Stimulated activated naive B cell treated with anti-CD40 and anti-IgM and Interleukin-4, amounts not matched to agents 10 μg/mL and 1 μg/mL and 100 μg/mL, for 72 hours (primary cell): ENCODE results near the gene SELENOS.

Experiments
- ATAC-seq, 2 donors: fragments of 150-1000 bp; cut with Tn5 transposase; replicated peaks; 2 replicates each; pipeline ENCODE4 v1.10.0; 2021; ENCODE audit warnings: moderate library complexity in 1 of 2
- DNase-seq: peaks from one replicate; pipeline ENCODE4 v3.0.0; 2021
- H3K27ac Mint-ChIP-seq: one replicate; pipeline ENCODE4 v1.8.0; 2022; ENCODE audit warnings: mild to moderate bottlenecking, mixed read lengths
- H3K27me3 Mint-ChIP-seq, 2 donors: one replicate each; pipeline ENCODE4 v1.8.0; 2022; ENCODE audit warnings: mixed read lengths in 2 of 2
- H3K36me3 Mint-ChIP-seq, 2 donors: one replicate each; pipeline ENCODE4 v1.8.0; 2022; ENCODE audit warnings: mixed read lengths in 2 of 2, mild to moderate bottlenecking in 1 of 2
- H3K4me1 Mint-ChIP-seq, 2 donors: one replicate each; pipeline ENCODE4 v1.8.0; 2022; ENCODE audit warnings: mixed read lengths in 2 of 2, mild to moderate bottlenecking in 1 of 2
- H3K4me3 Mint-ChIP-seq, 2 donors: one replicate each; pipeline ENCODE4 v1.8.0; 2022; ENCODE audit warnings: mild to moderate bottlenecking in 2 of 2, mixed read lengths in 2 of 2, moderate library complexity in 1 of 2
- H3K9me3 Mint-ChIP-seq, 2 donors: one replicate each; pipeline ENCODE4 v1.8.0; 2022; ENCODE audit warnings: mixed read lengths in 2 of 2, mild to moderate bottlenecking in 1 of 2

SELENOS gene

DNA sequence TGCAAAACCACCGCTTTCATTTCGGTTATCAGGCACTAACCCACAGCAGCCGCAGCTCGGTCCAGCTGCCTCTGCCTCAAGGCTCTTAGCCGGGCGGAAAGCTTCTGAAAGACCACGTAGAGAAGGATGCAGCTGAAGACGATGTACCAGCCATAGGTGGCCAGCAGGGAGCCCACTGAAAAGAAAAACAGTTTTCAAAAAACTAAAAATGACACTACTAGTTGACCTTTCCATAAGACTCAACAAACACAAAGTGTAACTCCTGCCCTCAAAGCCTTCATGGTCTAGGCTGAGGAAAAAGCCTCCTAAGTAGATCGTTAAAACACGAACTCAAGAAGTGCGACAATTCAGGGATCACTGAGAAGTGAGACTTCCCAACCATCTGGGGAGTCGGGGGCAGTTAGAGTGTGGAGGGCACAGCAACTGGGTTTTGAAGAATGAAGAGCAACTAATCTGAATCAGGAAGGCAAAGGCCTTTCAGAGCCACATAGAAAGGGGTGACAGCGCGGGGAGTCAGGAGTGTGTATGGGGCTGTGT, 716 bp downstream of the SELENOS start:
- Mint-ChIP-seq H3K36me3 (peaks cover 28 to 40% of the 10 kb centered on the region in 2 donors), H3K4me1 (peaks cover 6 to 15% of the 10 kb centered on the region in 2 donors), H3K9me3 (no peaks in the 10 kb centered on the region), H3K4me3 (peak overlapping the region; percentile 94 to 98), H3K27ac (peak overlapping the region; percentile 85), H3K27me3 (no peaks in the 10 kb centered on the region)
- DNase-seq: no peak
- ATAC-seq: peak; percentile 41 to 49

DNA sequence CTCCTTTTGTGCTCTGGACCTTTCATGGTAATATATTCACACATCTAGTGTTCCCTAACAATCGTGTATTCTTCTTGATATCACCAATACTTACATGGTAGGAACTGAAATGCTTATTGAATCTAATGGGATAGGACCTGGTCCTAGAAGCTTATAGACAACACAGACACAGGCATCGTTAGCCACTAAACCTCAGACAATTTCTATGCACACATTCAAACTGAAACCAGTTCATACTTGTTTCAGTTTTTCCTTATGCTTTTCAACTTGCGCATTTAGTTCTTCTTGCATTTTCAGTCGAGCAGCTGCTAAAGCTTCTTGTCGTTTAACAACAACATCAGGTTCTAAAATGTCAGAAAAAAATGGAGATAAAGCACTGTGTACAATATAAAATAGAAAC, 2.3 kb downstream of the SELENOS start:
- ATAC-seq (no peak), DNase-seq (no peak)
- no peak overlapping the region for H3K27ac Mint-ChIP-seq
- no peaks in the 10 kb centered on the region for H3K9me3 Mint-ChIP-seq
- H3K36me3 Mint-ChIP-seq: peaks cover 29 to 41% of the 10 kb centered on the region in 2 donors
- peaks cover 6 to 15% of the 10 kb centered on the region in 2 donors for H3K4me1 Mint-ChIP-seq
- no peak overlapping the region for H3K4me3 Mint-ChIP-seq
- H3K27me3 Mint-ChIP-seq: no peaks in the 10 kb centered on the region

DNA sequence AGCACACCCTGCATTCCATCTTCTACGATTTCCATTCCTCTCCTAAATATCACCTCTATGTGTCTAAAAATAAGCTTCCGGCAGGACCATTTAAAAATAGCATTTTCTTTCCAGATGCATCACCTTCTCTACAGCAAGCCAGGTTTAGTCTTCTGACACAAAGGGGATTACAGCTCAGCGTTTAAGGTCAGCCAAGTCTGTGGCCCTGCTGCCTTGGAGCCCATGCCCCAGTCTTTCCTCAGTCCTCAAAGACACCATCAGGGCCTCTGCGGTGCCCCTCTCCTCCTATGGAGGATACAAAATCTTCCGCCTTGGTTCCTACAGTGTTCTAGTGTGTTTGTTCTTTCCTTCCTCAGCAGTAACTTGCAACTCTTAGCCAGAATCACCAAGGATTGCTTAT, 3.8 kb downstream of the SELENOS start:
- no peak for ATAC-seq
- H3K4me1 Mint-ChIP-seq: peaks cover 6 to 15% of the 10 kb centered on the region in 2 donors
- no peak overlapping the region for H3K4me3 Mint-ChIP-seq
- H3K36me3 Mint-ChIP-seq: peaks cover 34 to 50% of the 10 kb centered on the region in 2 donors
- H3K27ac Mint-ChIP-seq: no peak overlapping the region
- no peaks in the 10 kb centered on the region for H3K27me3 Mint-ChIP-seq
- no peak for DNase-seq
- no peaks in the 10 kb centered on the region for H3K9me3 Mint-ChIP-seq

DNA sequence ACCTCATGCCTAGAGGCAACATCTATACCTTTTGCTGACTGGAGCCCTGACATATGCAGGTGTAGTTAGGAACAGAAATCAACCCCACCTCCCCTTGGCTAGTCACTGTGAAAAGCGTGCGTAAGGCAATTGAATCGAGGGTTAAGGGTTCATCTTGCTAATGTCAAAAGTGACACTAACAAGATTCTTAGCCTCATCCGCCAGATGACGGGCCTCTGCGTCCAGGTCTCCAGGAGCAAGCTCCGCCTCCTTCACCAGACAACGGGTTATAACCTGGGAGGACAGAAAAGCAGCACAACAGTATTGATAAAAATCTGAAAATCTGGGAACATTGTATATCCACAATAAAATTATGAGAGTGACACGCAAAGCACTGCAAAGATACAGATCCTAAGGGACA, 4.7 kb downstream of the SELENOS start:
- no peaks in the 10 kb centered on the region for H3K9me3 Mint-ChIP-seq

DNA sequence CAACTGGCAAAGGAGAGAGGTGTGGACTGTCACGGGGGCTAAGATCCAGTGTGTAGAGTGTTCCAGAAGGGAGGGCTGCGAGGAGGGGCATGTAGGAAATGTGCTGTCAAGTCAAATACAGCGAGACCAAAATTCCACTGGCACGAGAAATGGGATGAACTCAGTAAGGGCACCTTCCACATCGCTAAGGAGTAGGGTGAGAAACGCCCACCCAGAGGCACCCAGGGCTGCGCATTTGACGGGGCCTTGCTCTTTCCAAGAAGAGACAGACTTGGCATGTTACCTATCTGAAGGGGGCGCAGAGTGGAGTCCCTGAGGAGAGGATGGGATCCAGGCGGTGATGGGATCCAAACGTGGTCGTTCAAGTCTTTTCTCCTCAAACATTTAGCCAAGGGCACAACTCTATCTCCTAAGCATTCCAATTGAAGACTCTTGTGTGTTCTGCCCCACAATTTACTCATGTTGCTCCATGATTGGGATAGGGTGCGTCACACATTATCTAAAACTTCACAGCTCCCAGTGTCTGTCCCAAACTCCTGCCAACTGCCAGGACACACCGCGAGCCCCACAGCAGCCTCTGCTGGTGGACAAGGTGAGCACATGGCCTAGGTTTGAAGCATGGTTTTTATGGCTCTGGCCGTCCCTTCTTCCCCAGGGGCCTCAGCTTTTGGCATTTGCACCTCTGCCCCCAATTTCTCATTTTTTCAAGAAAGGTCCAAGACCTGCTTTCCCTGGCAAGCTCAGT, 7.6 kb downstream of the SELENOS start:
- Mint-ChIP-seq H3K27ac (no peak overlapping the region), H3K4me1 (no peaks in the 10 kb centered on the region), H3K9me3 (no peaks in the 10 kb centered on the region), H3K4me3 (no peak overlapping the region), H3K36me3 (peaks cover 31 to 46% of the 10 kb centered on the region in 2 donors), H3K27me3 (no peaks in the 10 kb centered on the region)
- ATAC-seq: no peak
- DNase-seq: no peak

More for the DNA sequence above, 4.7 kb downstream of the SELENOS start:
- Mint-ChIP-seq H3K4me3 (no peak overlapping the region), H3K27ac (no peak overlapping the region), H3K4me1 (peaks cover 2 to 12% of the 10 kb centered on the region in 2 donors), H3K27me3 (no peaks in the 10 kb centered on the region), H3K36me3 (peaks cover 34 to 50% of the 10 kb centered on the region in 2 donors)
- ATAC-seq (no peak), DNase-seq (no peak)

DNA sequence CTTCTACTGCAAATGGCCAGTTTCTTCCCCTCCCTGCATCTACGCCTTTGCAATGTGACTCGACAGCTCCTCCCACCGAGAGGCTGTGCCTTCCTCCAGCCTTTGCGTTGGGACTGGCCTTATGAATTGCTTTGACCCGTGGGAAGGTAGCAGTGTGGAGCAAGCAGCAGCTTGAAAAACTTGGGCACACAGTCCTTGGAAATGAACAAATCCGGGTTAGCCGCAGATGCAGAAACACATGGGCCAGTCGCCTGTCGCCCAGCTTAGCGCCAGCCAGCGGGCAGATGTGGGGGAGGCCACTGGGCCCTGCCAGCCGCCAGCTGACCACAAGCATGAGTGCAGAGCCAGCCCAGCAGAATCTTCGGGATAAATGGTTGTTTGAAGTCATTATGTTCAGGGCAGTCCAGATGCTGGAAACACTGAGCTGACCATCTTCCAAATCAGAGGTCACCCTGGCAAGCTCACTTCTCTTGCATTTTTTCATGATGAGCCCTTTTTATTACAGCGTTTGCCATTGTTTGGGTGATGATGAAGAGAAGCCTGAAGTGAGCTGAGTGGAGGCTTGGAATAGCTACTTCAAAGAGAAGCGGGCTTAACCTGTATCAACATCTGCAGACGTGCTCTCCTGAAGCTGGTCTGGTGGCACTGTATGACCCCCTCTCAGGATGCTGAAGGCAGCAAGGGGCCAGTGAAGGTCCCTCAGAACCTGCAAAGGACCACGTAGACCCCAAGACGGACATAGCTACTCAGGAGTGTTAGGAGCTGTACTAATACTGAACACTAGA, 9.8 kb downstream of the SELENOS start:
- peaks cover 18 to 28% of the 10 kb centered on the region in 2 donors for H3K36me3 Mint-ChIP-seq
- ATAC-seq (no peak), DNase-seq (no peak)
- H3K4me3 Mint-ChIP-seq: no peak overlapping the region
- peaks cover 0 to 3% of the 10 kb centered on the region in 2 donors for H3K4me1 Mint-ChIP-seq
- H3K27me3 Mint-ChIP-seq: peaks cover 0 to 3% of the 10 kb centered on the region in 2 donors
- no peak overlapping the region for H3K27ac Mint-ChIP-seq
- no peaks in the 10 kb centered on the region for H3K9me3 Mint-ChIP-seq

DNA sequence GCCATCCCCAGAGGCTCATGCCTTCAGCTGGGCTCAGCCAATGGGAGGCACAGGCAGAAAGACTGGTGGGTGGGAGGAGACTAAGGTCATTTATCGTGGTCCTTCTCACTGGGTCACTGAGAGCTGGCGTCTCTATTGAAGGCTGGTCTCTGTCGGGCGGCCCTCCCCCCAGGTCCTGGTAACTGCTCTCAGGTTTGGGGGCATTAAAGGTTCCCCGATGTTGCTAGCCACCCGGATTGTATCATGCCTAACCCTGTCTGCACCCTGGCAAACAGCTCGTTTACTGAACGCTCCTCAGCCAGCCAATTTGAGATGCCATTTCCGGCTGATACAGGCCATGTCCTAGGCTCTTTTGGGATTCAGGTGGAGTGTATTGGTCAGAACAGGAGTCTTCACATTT, 10.5 kb downstream of the SELENOS start:
- H3K4me1 Mint-ChIP-seq: peaks cover 0 to 3% of the 10 kb centered on the region in 2 donors
- ATAC-seq (no peak), DNase-seq (no peak)
- no peaks in the 10 kb centered on the region for H3K9me3 Mint-ChIP-seq
- H3K4me3 Mint-ChIP-seq: no peak overlapping the region
- H3K27me3 Mint-ChIP-seq: peaks cover 3 to 5% of the 10 kb centered on the region in 2 donors
- no peak overlapping the region for H3K27ac Mint-ChIP-seq
- peaks cover 14 to 26% of the 10 kb centered on the region in 2 donors for H3K36me3 Mint-ChIP-seq

DNA sequence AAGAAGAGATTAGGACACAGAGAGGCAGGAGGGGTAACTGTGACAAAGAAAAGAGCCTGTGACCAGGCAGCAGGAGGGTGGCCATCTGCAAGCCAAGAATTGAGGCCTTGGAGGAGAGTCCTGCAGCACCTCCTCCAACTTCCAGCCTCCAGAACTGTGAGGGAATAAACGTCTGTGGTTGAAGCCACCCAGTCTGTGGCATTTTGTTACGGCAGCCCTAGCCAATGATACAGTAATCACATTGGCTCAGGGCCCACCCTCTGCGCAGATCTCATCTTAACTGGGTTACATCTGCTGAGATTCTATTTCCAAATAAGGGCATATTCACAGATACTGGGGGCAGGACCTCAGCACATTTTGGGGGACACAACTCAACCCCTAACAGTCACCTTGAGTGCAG, 11.3 kb downstream of the SELENOS start:
- Mint-ChIP-seq H3K27ac (no peak overlapping the region), H3K36me3 (peaks cover 13 to 20% of the 10 kb centered on the region in 2 donors), H3K27me3 (peaks cover 3 to 5% of the 10 kb centered on the region in 2 donors), H3K4me1 (peaks cover 0 to 3% of the 10 kb centered on the region in 2 donors), H3K9me3 (no peaks in the 10 kb centered on the region), H3K4me3 (no peak overlapping the region)
- ATAC-seq (no peak), DNase-seq (no peak)

DNA sequence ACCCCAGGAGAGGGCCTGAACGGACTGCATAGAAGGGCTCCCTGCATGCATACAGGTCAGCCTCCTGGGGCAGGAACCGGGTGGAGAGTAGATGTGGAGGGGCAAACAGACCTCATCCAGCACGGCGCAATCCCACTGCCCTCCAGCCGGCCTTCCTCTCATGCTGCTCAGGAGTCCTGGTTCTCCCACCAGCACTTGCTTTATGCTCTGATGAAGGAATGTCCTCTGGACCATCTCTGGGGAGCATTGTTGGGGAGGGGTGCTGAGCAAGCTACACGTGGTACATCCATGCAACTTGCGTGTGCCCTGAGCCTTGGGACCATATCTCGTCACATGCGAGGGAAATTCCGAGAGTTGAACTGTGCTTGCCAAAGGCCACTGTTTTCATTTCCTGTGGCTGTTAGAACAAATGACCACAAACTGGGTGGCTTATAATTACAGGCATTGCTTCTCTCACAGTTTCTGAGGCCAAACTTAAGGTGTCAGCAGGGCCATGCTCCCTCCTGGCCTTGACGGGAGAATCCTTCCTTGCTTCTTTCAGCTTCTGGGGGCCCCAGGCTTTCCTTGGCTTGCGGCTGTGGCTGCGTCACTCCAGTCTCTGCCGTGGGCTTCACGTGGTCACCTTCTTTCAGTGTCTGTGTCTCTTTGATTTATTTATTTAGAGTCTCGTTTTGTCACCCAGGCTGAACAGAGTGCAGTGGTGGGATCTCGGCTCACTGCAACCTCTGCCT, 12.2 kb downstream of the SELENOS start:
- H3K9me3 Mint-ChIP-seq: no peaks in the 10 kb centered on the region
- no peak for ATAC-seq
- H3K4me3 Mint-ChIP-seq: no peak overlapping the region
- H3K4me1 Mint-ChIP-seq: peaks cover 0 to 3% of the 10 kb centered on the region in 2 donors
- H3K27me3 Mint-ChIP-seq: peaks cover 3 to 5% of the 10 kb centered on the region in 2 donors
- H3K27ac Mint-ChIP-seq: no peak overlapping the region
- H3K36me3 Mint-ChIP-seq: peaks cover 6 to 13% of the 10 kb centered on the region in 2 donors
- DNase-seq: no peak

DNA sequence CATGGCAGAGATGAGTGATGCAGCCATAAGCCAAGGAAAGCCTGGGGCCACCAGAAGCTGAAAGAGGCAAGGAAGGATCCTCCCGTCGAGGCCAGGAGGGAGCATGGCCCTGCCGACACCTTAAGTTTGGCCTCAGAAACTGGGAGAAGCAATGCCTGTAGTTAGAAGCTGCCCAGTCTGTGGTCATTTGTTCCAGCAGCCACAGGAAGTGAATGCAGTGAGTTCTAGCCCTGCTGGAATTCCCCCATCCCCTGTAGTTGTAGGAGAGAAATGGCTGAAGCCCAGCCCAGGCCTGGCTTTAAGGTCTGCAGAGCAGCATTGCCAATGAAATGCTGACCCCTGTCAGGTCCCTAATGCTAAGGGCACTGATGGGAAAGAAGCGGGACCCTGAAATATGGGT, 13.3 kb downstream of the SELENOS start:
- H3K27ac Mint-ChIP-seq: no peak overlapping the region
- peaks cover 3 to 5% of the 10 kb centered on the region in 2 donors for H3K27me3 Mint-ChIP-seq
- peak in 1 of 2 donors; percentile 53 for ATAC-seq
- H3K9me3 Mint-ChIP-seq: no peaks in the 10 kb centered on the region
- peaks cover under 1 to 2% of the 10 kb centered on the region in 2 donors for H3K36me3 Mint-ChIP-seq
- H3K4me3 Mint-ChIP-seq: no peak overlapping the region
- DNase-seq: no peak
- peaks cover 0 to 3% of the 10 kb centered on the region in 2 donors for H3K4me1 Mint-ChIP-seq

DNA sequence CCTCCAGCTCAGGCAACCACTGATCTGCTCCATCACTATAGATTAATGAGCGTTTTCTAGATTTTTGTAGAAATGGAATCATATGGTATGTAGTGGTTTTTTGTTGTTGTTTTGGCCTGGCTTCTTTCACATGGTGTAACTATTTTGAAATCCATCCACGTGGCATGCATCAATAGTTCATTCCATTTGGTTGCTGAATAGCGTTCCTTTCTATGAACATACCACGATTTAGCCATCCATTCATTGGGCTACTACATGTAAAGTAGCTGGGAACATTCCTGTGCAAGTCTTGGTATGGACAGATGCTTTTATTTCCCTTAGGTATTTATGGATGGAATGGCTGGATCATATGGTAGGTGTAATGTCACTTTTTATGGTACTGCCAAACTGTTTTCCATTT, 14.7 kb downstream of the SELENOS start:
- Mint-ChIP-seq H3K36me3 (no peaks in the 10 kb centered on the region), H3K27me3 (peaks cover 3 to 5% of the 10 kb centered on the region in 2 donors), H3K27ac (no peak overlapping the region), H3K4me1 (peaks cover 3 to 7% of the 10 kb centered on the region in 2 donors), H3K9me3 (no peaks in the 10 kb centered on the region), H3K4me3 (no peak overlapping the region)
- ATAC-seq: no peak
- no peak for DNase-seq

DNA sequence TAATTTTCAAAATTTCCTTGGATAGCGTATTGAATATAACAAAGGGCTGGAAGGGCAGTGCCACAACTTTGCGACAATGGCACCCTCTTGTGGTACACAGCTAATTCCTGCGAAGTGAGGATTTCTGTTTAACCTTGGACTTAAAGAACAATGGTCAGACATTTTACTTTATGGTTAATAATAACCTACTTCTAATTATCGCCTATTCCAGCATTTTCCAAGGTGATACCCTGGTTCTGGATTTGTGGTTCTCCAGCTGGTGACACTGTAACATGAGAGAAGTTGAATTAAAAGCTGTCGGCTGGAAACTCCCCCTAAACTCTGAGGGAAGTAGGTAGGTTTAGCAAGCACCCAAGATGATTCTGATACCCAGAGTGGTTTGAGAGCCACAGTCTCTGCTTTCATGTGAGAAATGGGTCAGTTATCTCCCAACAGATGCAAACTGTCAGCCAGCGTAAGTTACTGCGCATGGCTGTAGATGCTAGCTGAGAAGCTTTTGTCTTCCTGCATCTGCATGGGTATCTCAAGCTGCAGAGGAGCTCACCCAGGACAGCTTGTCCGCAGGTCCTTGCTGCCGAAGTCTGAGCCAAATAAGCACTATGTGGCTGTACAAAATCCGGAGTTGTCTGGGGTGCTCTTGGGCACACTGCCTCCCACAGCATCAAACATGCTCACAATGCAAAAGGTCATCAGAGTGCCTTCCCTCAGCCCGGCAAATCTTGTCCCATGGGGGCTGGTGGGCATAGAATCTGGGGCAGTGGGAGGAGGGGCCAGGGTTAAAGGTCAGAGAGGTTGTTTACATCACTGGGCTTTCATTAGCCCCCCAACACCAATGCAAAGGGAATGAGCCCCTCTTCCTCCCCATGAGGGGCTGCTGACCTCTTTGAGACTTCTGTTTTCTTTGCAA, 18.8 kb downstream of the SELENOS start:
- ATAC-seq: peak; percentile 70 to 81
- Mint-ChIP-seq H3K27ac (no peak overlapping the region), H3K36me3 (no peaks in the 10 kb centered on the region)

DNA sequence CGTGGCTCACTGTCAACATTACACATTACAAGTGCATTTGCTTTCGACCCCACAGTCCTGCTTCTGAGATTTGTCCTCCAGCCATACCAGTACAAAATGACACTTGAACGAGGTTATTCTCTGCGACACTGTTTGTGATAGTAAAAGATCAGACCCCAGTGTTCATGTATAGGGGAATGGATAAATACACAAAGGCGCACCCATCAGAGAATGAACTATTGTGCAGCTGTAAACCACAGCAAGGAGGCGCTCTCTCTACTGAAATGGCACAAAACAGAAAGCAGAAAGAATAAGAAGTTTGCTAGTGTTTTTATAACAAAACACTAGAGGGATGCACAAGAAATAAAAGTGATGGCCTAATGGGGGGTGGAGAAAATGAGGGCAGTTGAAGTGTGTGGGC, 20.5 kb downstream of the SELENOS start:
- Mint-ChIP-seq H3K4me3 (no peak overlapping the region), H3K27me3 (no peaks in the 10 kb centered on the region), H3K36me3 (no peaks in the 10 kb centered on the region), H3K27ac (no peak overlapping the region), H3K9me3 (no peaks in the 10 kb centered on the region), H3K4me1 (peaks cover 10 to 26% of the 10 kb centered on the region in 2 donors)
- no peak for ATAC-seq
- DNase-seq: no peak

More for the DNA sequence above, 18.8 kb downstream of the SELENOS start:
- peaks cover 7 to 20% of the 10 kb centered on the region in 2 donors for H3K4me1 Mint-ChIP-seq
- peaks cover 3 to 5% of the 10 kb centered on the region in 2 donors for H3K27me3 Mint-ChIP-seq
- no peaks in the 10 kb centered on the region for H3K9me3 Mint-ChIP-seq
- no peak overlapping the region for H3K4me3 Mint-ChIP-seq
- DNase-seq: no peak
